NCI-H187 treated with DMSO at 0.1 percent for 48 hours (cell line): Measurements from ENCODE around the gene PCNX4.

Source experiments
- DNase-seq: peaks from one replicate; lab custom pipeline; 2025; lab: John Stamatoyannopoulos, UW

The PCNX4 gene

GRCh38 chr14:60174352-60175254 is 82.9 kb downstream of the PCNX4 start:
- no peak for DNase-seq

- no peak for DNase-seq
Observed at GRCh38 chr14:60175255-60175902, 83.7 kb downstream of the PCNX4 start.

GRCh38 chr14:60178164-60178563 is 86.4 kb downstream of the PCNX4 start:
- no peak for DNase-seq

- DNase-seq: no peak
Observed at GRCh38 chr14:60178820-60179219, 87.1 kb downstream of the PCNX4 start.

GRCh38 chr14:60179431-60179869 is 87.7 kb downstream of the PCNX4 start:
- no peak for DNase-seq

- no peak for DNase-seq
Observed at GRCh38 chr14:60183138-60183537, 91.4 kb downstream of the PCNX4 start.

- DNase-seq: no peak
Observed at GRCh38 chr14:60183741-60184140, 92.0 kb downstream of the PCNX4 start.

GRCh38 chr14:60184146-60184904 is 92.6 kb downstream of the PCNX4 start:
- peak; percentile 36 for DNase-seq

- no peak for DNase-seq
Observed at GRCh38 chr14:60184905-60185555, 93.3 kb downstream of the PCNX4 start.

GRCh38 chr14:60188115-60188514 is 96.4 kb downstream of the PCNX4 start:
- peak; percentile 16 for DNase-seq

GRCh38 chr14:60188696-60189095 is 97.0 kb downstream of the PCNX4 start:
- no peak for DNase-seq

GRCh38 chr14:60189923-60190840 is 98.5 kb downstream of the PCNX4 start:
- DNase-seq: no peak

- DNase-seq: no peak
Observed at GRCh38 chr14:60195179-60195810, 103.6 kb downstream of the PCNX4 start.

- DNase-seq: no peak
Observed at GRCh38 chr14:60196291-60196690, 104.6 kb downstream of the PCNX4 start.

- DNase-seq: no peak
Observed at GRCh38 chr14:60197629-60198303, 106.0 kb downstream of the PCNX4 start.

GRCh38 chr14:60199321-60199720 is 107.6 kb downstream of the PCNX4 start:
- no peak for DNase-seq

- DNase-seq: no peak
Observed at GRCh38 chr14:60204104-60204842, 112.5 kb downstream of the PCNX4 start.

GRCh38 chr14:60204843-60205774 is 113.4 kb downstream of the PCNX4 start:
- no peak for DNase-seq
